B cell (primary cell): Measurements from ENCODE around the gene B9D1. TPM values are rescaled to one million over a fixed set of nuclear protein-coding genes. Genes with fewer than 3 reads are reported as not detected.

Experiments
- ATAC-seq: fragments of 200-7000 bp; cut with Tn5 transposase; one replicate; pipeline ENCODE4 v1.10.0; 2021; ENCODE audit warnings: low read depth, mild to moderate bottlenecking, moderate number of reproducible peaks, moderate library complexity
- CTCF ChIA-PET: fragments of 350-600 bp; sonication (Branson Sonifier 250); formaldehyde crosslinking; loops from one replicate; lab custom pipeline; 2021; ENCODE audit warnings: antibody characterized with exemption, inconsistent platforms; lab: Charles Lee
- POLR2A ChIA-PET: fragments of 350-600 bp; sonication (Branson Sonifier 250); formaldehyde crosslinking; loops from one replicate; lab custom pipeline; 2021; ENCODE audit warnings: antibody characterized with exemption; lab: Charles Lee
- DNase-seq: peaks from one replicate; pipeline ENCODE4 v3.0.0; 2013
- H2AFZ ChIP-seq: 2 replicates; pipeline ENCODE4 v1.6.1; 2012; ENCODE audit warnings: mild to moderate bottlenecking, low read depth, low read length; ENCODE audit not compliant: insufficient read depth, poor library complexity, severe bottlenecking
- H3K27ac ChIP-seq, 2 donors: 1 replicate in 1 of 2; 2 replicates in 1 of 2; pipeline ENCODE4 v1.5.1; 2012 to 2013; ENCODE audit warnings: low read length in 2 of 2, mild to moderate bottlenecking in 2 of 2, moderate library complexity in 1 of 2
- H3K27me3 ChIP-seq, 4 experiments: fragments of 200-600 bp in 1 of 4; sonication (generic) in 1 of 4; replicated peaks in 1 of 4; 1 replicate in 2 of 4; 2 replicates in 2 of 4; pipeline versions ENCODE4 v1.6.1 to v1.7.0; 2013 to 2016; ENCODE audit warnings: low read length in 3 of 4, mild to moderate bottlenecking in 2 of 4, mixed read lengths in 1 of 4, moderate library complexity in 1 of 4; ENCODE audit not compliant: insufficient read depth in 4 of 4, control insufficient read depth in 3 of 4; ENCODE audit errors: control extremely low read depth in 1 of 4
- H3K36me3 ChIP-seq, 2 experiments: replicated peaks in 1 of 2; 1 replicate in 1 of 2; 2 replicates in 1 of 2; pipeline versions ENCODE4 v1.6.1 to v1.7.1; 2013; ENCODE audit warnings: low read length in 1 of 2; ENCODE audit not compliant: insufficient read depth in 2 of 2, control insufficient read depth in 1 of 2; ENCODE audit errors: control extremely low read depth in 1 of 2, extremely low read depth in 1 of 2
- H3K4me1 ChIP-seq, 2 donors: fragments of 200-600 bp in 1 of 2; sonication (generic) in 1 of 2; 1 replicate in 1 of 2; 2 replicates in 1 of 2; pipeline versions ENCODE4 v1.5.1 to v1.6.1; 2013 to 2017; ENCODE audit warnings: low read length in 2 of 2; ENCODE audit not compliant: control insufficient read depth in 2 of 2, insufficient read depth in 2 of 2
- H3K4me2 ChIP-seq: replicated peaks from 2 replicates; pipeline ENCODE3; 2012; ENCODE audit warnings: mild to moderate bottlenecking, low read depth, low read length; ENCODE audit not compliant: poor library complexity, severe bottlenecking
- H3K4me3 ChIP-seq, 5 experiments: fragments of 200-600 bp in 1 of 5; sonication (generic) in 1 of 5; 1 replicate in 3 of 5; 2 replicates in 2 of 5; pipeline versions ENCODE4 v1.5.1 to v1.7.0; 2011 to 2016; ENCODE audit warnings: low read length in 4 of 5, mild to moderate bottlenecking in 4 of 5, low read depth in 2 of 5, control low read depth in 1 of 5, moderate library complexity in 1 of 5; ENCODE audit not compliant: insufficient read depth in 1 of 5; ENCODE audit errors: control extremely low read depth in 1 of 5, extremely low read depth in 1 of 5
- H3K79me2 ChIP-seq: fragments of 200-600 bp; sonication (generic); one replicate; pipeline ENCODE4 v1.6.0; 2016; ENCODE audit warnings: low read length; ENCODE audit not compliant: control insufficient read depth, insufficient read depth
- H3K9ac ChIP-seq: fragments of 200-600 bp; sonication (generic); 2 replicates; pipeline ENCODE4 v1.6.1; 2017; ENCODE audit warnings: mild to moderate bottlenecking, low read length, moderate library complexity
- H3K9me3 ChIP-seq, 3 donors: one replicate each; pipeline versions ENCODE4 v1.6.1 to v1.7.1; 2013; ENCODE audit warnings: low read length in 2 of 3; ENCODE audit not compliant: control insufficient read depth in 2 of 3, insufficient read depth in 1 of 3; ENCODE audit errors: control extremely low read depth in 1 of 3
- H4K20me1 ChIP-seq: 2 replicates; pipeline ENCODE4 v1.6.0; 2012; ENCODE audit warnings: mild to moderate bottlenecking, low read length; ENCODE audit not compliant: insufficient read depth, control insufficient read depth, poor library complexity, severe bottlenecking
- H3K27ac Mint-ChIP-seq: one replicate; pipeline ENCODE4 v1.8.0; 2021; ENCODE audit warnings: mixed read lengths
- H3K27me3 Mint-ChIP-seq: one replicate; pipeline ENCODE4 v1.8.0; 2021; ENCODE audit warnings: mixed read lengths
- H3K4me1 Mint-ChIP-seq: one replicate; pipeline ENCODE4 v1.8.0; 2021; ENCODE audit warnings: mixed read lengths
- H3K4me3 Mint-ChIP-seq: one replicate; pipeline ENCODE4 v1.8.0; 2021; ENCODE audit warnings: mixed read lengths
- H3K9me3 Mint-ChIP-seq: one replicate; pipeline ENCODE4 v1.8.0; 2022; ENCODE audit warnings: mixed read lengths; ENCODE audit not compliant: insufficient read depth
- CTCF ChIP-seq: fragments of 200-600 bp; IDR thresholded peaks from one replicate; pipeline ENCODE4 v1.8.0; 2022; ENCODE audit warnings: antibody characterized with exemption, mild to moderate bottlenecking
- EZH2 ChIP-seq: IDR thresholded peaks from 2 replicates; pipeline ENCODE4 v1.6.1; 2012; ENCODE audit warnings: borderline replicate concordance, low read depth, mild to moderate bottlenecking, moderate library complexity, low read length; ENCODE audit not compliant: insufficient read depth, poor library complexity, severe bottlenecking
- WGBS: methylation state at CpG from one replicate; pipeline ENCODE4 v1.1.5; 2013; ENCODE audit warnings: missing lambda C conversion rate; ENCODE audit not compliant: insufficient coverage; 5-methylcytosine and 5-hydroxymethylcytosine counted together
- intact Hi-C: fragments of 100-400 bp; cut with micrococcal nuclease; formaldehyde crosslinking; loops from one replicate; pipeline ENCODE4 v1.10.0; 2022
- polyA plus RNA-seq: library from polyadenylated mRNA; depleted of rRNA; stranded (reverse); fragments of >200 nt; gene quantifications from 2 replicates; pipeline ENCODE4 v1.2.3, GENCODE V29; 2012
- total RNA-seq, 2 donors: library from RNA; stranded (reverse); fragments of 120-200 nt in 1 of 2; gene quantifications; 1 replicate in 1 of 2; 2 replicates in 1 of 2; pipeline versions ENCODE4 v1.2.3 to v1.2.4, GENCODE V29; 2013 to 2022

The B9D1 gene
- total and polyA plus RNA-seq, 2 donors (not counting 1 experiment from before 2014, with no cell fraction given) = 2.5 to 6.9 TPM

GRCh38 chr17:19347323-19348080 lies 15.0 kb downstream of the B9D1 start:
- Mint-ChIP-seq H3K4me1 (peaks cover 8% of the 10 kb centered on the region), H3K9me3 (no peaks in the 10 kb centered on the region), H3K4me3 (no peak overlapping the region), H3K27ac (no peak overlapping the region), H3K27me3 (peaks cover 8% of the 10 kb centered on the region)
- Histone ChIP-seq H3K9ac (no peak overlapping the region), H4K20me1 (no peaks in the 10 kb centered on the region), H3K4me3 (no peak overlapping the region), H3K27ac (no peak overlapping the region), H3K9me3 (no peaks in the 10 kb centered on the region), H3K27me3 (no peaks in the 10 kb centered on the region), H3K4me1 (peaks cover 0 to 11% of the 10 kb centered on the region in 2 donors), H3K36me3 (no peaks in the 10 kb centered on the region), H3K79me2 (no peaks in the 10 kb centered on the region), H3K4me2 (no peak overlapping the region), H2AFZ (no peak overlapping the region)
- ChIA-PET CTCF (interaction anchor here (2.2 kb wide), 1 partner anchor 9 kb away, joined by 9 read pairs; no protein-coding TSS in a partner anchor), POLR2A (no interaction called here)
- TF ChIP-seq EZH2 (no peak), CTCF (no peak)
- 82% methylated on average over 13 of the region's 13 CpGs for WGBS
- intact Hi-C loops = no loop called here
- peak; percentile 58 for ATAC-seq
- peak; percentile 13 for DNase-seq
